Activated naive CD8-positive, alpha-beta T cell treated with anti-CD3 and anti-CD28 coated beads, Interleukin-2, amount 50 U/mL, for 16 hours (primary cell): ENCODE data around the gene ARHGAP19.
"Not testable (repeated sequence)": the region's sequence is repeated elsewhere in the genome, so short reads cannot be mapped to it uniquely, and the experiment has no call there.

ENCODE experiments used
- DNase-seq: peaks from one replicate; pipeline ENCODE4 v3.0.0-alpha.2; 2020; ENCODE audit warnings: low read depth, low spot score

Gene ARHGAP19

GRCh38 chr10:97280783-97281182 lies 11.7 kb downstream of the ARHGAP19 start:
- DNase-seq, result no peak

GRCh38 chr10:97279121-97279815 lies 13.2 kb downstream of the ARHGAP19 start:
- no peak for DNase-seq

DNA sequence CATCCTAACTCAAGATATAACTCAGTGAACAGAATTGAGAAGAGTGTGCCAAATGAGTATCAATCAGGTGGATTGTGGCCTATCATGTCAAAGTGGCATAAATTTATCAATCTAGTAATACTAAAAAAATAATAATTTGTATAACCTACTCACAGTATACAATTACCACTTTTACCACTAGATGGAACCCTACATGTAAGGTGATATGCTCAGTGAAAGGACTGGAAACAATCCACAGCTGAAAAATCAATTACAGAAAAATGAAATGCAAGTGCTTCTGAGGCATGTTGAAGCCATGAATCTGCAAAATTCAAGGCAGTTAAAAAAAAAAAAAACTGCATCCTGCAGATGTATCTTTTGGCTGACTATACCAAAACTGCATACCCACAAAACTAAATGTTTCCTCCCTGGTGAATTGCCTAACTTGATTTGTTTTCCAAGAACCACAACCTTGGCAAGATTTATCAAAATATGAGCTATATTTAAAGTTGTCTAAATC lies 13.9 kb downstream of the ARHGAP19 start:
- no peak for DNase-seq

DNA sequence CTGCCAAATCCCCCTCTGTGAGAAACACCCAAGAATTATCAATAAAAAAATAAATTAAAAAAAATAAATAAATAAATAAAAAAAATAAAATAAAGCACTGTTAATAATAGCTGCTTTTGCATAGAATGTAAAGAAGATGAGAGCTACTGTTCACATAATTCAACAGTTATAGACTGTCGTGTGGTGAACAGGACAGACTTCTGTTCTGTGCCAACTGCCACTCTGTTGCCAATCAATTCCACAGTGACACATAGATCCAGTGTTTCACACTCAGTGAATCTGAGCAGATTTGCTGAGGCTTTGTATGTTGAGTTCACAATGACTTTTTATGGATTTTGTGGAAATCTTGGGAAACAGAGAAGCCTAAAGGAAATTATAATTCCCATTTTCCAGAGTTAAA lies 14.9 kb downstream of the ARHGAP19 start:
- no peak for DNase-seq

DNA sequence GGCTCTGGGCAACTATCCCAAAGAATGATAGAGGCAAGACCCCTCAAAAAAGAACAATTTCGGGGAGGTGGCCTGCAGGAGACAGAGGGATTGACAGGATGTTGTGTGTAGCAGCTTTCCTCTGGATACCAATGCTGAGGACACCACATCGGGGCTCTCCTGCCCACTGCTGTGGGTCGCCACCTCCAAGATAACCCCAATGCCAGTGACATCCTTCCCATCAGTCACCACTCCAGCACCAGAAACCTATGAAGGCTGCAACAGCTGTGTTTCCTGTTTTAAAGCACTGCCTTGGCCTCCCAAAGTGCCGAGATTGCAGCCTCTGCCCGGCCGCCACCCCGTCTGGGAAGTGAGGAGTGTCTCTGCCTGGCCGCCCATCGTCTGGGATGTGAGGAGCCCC lies 17.6 kb downstream of the ARHGAP19 start:
- DNase-seq, result no peak

DNA sequence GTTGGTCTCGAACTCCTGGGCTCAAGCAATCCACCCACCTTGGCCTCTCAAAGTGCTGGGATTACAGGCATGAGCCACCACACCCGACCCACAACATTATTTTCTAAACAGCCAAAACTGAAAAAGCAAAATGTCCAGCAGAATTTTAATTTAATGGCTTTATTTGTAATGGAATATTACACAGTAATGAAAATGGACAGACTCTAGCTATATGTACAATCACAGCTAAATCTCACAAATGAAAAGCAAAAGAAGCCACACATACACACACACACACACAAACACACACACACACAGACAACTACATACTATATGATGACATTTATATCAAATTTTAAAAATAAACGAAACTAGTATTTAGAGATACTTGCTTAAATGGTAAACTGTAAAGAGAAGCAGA lies 18.7 kb downstream of the ARHGAP19 start:
- DNase-seq, result no peak

DNA sequence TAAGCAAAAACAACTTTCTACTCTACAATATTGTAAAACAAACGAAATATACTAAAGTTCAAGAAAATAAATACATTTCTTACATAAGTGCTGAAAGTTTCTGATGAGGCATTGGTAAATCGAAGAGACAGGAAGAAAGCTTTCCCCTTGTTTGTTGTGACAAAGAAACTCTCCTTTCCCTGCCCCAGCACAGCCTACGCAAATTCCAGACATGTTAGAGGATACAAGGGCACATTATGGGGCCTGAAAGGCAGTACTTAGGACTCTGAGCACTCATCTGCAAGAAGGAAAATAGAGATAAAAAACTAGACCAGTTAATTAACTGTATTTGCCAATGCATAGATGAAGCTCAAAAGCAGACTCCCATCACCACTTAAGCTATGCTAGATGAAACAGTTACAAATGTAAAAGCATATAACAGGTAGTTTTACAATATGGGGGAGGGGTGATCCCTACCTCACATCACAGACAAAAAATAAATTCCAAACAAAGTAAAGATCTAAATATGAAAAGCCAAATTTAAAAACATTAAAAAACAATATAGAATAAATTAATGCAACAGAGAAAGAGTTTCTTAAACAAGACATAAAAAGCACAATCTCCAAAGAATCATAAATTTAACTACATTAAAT lies 21.8 kb downstream of the ARHGAP19 start:
- no peak for DNase-seq

GRCh38 chr10:97267671-97268070 lies 24.8 kb downstream of the ARHGAP19 start:
- DNase-seq, result no peak

- DNase-seq, result not testable (repeated sequence)
Measured at GRCh38 chr10:97265095-97265494, 27.3 kb downstream of the ARHGAP19 start.

- no peak for DNase-seq
Measured at GRCh38 chr10:97263971-97264370, 28.5 kb downstream of the ARHGAP19 start.

- no peak for DNase-seq
Measured at GRCh38 chr10:97261656-97262055, 30.8 kb downstream of the ARHGAP19 start.

GRCh38 chr10:97261183-97261582 lies 31.3 kb downstream of the ARHGAP19 start:
- no peak for DNase-seq

GRCh38 chr10:97259119-97259518 lies 33.3 kb downstream of the ARHGAP19 start:
- DNase-seq, result no peak

DNA sequence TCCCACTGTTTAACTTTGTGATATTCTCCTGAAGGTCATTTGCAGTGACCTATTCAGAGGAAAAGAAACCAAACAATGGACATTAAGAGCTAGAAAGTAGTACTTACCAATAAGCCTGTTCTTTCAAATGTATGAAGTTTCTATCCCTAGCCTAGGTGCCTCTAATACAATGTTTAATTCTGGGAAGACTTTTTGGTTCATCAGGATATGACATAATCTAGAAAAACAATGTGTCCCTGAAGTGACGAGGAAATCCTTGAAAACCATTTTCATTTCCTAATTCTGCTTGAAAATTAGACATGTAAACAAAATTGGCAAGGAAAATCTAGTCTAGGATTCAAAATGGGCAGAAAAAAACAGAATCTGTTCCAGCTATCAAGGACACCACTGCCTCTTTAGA lies 36.1 kb downstream of the ARHGAP19 start:
- DNase-seq, result no peak

- no peak for DNase-seq
Measured at GRCh38 chr10:97255512-97256293, 36.7 kb downstream of the ARHGAP19 start.

- DNase-seq, result no peak
Measured at GRCh38 chr10:97254694-97255093, 37.7 kb downstream of the ARHGAP19 start.

DNA sequence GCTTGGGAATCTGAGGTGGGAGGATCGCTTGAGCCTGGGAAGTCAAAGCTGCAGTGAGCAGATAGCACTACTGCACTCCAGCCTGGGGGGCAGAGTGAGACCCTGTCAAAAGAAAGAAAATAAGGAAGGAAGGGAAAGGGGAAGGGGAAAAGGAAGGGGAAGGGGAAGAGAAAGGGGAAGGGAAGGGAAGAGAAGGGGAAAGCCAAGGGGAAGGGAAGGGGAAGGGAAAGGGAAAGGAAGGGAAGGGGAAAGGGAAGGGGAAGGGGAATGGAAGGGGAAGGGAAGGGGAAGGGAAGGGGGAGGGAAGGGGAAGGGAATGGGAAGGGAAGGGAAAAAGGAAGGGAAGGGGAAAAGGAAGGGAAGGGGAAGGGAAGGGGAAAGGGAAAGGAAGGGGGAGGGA lies 41.5 kb downstream of the ARHGAP19 start:
- no peak for DNase-seq

- DNase-seq, result no peak
Measured at GRCh38 chr10:97243836-97244235, 48.6 kb downstream of the ARHGAP19 start.

DNA sequence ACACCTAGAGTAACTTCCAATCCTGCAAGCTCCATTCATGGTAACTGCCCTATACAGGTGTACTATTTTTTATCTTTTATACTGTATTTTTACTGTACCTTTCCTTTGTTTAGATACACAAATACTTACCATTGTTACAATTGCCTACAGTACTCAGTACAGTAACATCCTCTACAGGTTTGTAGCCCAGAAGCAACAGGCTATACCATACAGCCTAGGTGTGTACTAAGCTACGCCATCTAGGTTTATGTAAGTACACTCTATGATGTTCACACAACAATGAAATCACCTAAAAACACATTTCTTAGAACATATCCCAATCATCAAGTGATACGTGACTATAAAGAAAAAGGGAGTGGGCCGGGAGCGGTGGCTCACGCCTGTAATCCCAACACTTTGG lies 53.6 kb downstream of the ARHGAP19 start:
- no peak for DNase-seq

GRCh38 chr10:97235353-97235752 lies 57.1 kb downstream of the ARHGAP19 start:
- DNase-seq, result no peak

DNA sequence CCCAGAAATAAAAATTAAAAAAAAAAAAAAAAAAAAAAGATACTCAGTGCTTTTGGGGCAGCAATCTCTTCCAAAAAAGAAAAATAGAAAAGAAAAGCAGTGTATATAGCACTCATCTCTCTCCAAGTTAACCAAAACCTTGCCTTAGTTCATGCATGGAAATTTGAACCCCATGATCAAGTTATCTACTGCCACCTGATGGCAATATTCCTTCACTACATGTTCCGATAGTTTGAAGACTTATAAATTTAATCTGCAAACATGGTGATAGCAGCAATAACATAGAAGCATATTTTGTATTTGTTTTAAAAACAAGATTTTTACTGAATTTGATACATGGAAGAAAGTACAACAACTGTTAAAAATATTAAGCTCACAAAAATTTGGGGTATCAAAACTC lies 58.0 kb downstream of the ARHGAP19 start:
- DNase-seq, result no peak

- no peak for DNase-seq
Measured at GRCh38 chr10:97230146-97230545, 62.3 kb downstream of the ARHGAP19 start.
